ENCODE results near the gene FBRSL1.

GRCh38 chr12:132550014-132550802, 60.3 kb downstream of the FBRSL1 start:
- no peak for TF ChIP-seq CTCF (IDR thresholded peaks at IDR 0.05; ENCODE audit: insufficient read depth, low read depth, low read length)
- TF ChIP-seq EZH2 (IDR thresholded peaks at IDR 0.05; ENCODE audit: insufficient read depth, low read length) = no peak

Data from astrocyte (in vitro differentiated cells and primary cell).